SK-N-SH treated with all-trans-retinoic acid at 6 μM for 48 hours (cell line): ENCODE results near the gene CFAP58.

Source experiments
- ESRRG ChIP-seq: fragments of 250-450 bp; sonication (Bioruptor Pico); IDR thresholded peaks from 2 replicates; pipeline ENCODE4 v1.6.1; 2021; ENCODE audit warnings: mild to moderate bottlenecking
- RARB ChIP-seq: fragments of 250-450 bp; sonication (Bioruptor Pico); IDR thresholded peaks from 2 replicates; pipeline ENCODE4 v1.8.0; 2021; ENCODE audit warnings: mild to moderate bottlenecking, moderate library complexity
- TOX ChIP-seq: fragments of 250-450 bp; sonication (Bioruptor Pico); IDR thresholded peaks from 2 replicates; pipeline ENCODE4 v1.8.0; 2021; ENCODE audit warnings: mild to moderate bottlenecking, moderate library complexity, borderline replicate concordance

DNA sequence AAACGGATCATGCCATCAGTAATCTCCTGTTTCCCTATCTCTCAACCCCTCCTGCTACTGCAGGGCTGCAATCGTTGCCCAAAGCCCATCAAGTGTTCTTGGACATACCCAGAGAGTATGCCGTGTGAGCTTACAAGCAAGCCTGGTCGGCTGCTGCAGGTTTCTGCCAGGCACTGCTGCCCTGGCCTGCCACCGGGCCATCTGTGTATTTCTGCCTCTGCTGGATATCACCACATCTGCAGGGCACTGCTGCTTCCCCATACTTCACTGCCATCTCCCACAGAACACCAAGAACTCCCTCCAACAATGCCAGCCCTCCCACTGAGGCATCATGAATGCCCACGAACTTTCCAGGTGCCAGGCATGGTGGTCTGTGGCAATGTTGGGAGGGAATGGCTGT, 149.3 kb downstream of the CFAP58 start:
- TF ChIP-seq RARB (CRISPR knock-in tag) = no peak
- no peak for TF ChIP-seq ESRRG (CRISPR knock-in tag)
- TF ChIP-seq TOX (CRISPR knock-in tag) = no peak
